GM21825 (cell line): ENCODE results near the gene UNC13B.

Experiments
- ATAC-seq: cut with Tn5 transposase; IDR thresholded peaks from one replicate; pipeline ENCODE4 v1.9.1; 2021; ENCODE audit warnings: mild to moderate bottlenecking, moderate library complexity; ENCODE audit not compliant: unreplicated experiment

Gene UNC13B

GRCh38 chr9:35415402-35416097, 253.7 kb downstream of the UNC13B start:
- no peak for ATAC-seq

- ATAC-seq = no peak
These were observed 254.3 kb downstream of the UNC13B start for GRCh38 chr9:35416098-35416427.

GRCh38 chr9:35422346-35422745, 260.5 kb downstream of the UNC13B start:
- ATAC-seq = no peak

- no peak for ATAC-seq
These were observed 260.9 kb downstream of the UNC13B start for GRCh38 chr9:35422753-35423152.

GRCh38 chr9:35423499-35423898, 261.7 kb downstream of the UNC13B start:
- no peak for ATAC-seq

GRCh38 chr9:35424356-35425352, 262.8 kb downstream of the UNC13B start:
- no peak for ATAC-seq

GRCh38 chr9:35426627-35427026, 264.8 kb downstream of the UNC13B start:
- ATAC-seq = no peak

- no peak for ATAC-seq
These were observed 269.7 kb downstream of the UNC13B start for GRCh38 chr9:35431467-35431866.

GRCh38 chr9:35432076-35432475, 270.3 kb downstream of the UNC13B start:
- no peak for ATAC-seq

GRCh38 chr9:35436933-35437332, 275.1 kb downstream of the UNC13B start:
- ATAC-seq = no peak

GRCh38 chr9:35446012-35446411, 284.2 kb downstream of the UNC13B start:
- ATAC-seq = no peak

- ATAC-seq = no peak
These were observed 286.7 kb downstream of the UNC13B start for GRCh38 chr9:35448496-35448895.

- ATAC-seq = no peak
These were observed 290.7 kb downstream of the UNC13B start for GRCh38 chr9:35452481-35452880.

- no peak for ATAC-seq
These were observed 292.0 kb downstream of the UNC13B start for GRCh38 chr9:35453786-35454185.
